TTC549 (cell line): ENCODE measurements around the gene USP20.

Source experiments
- FAIRE-seq: peaks from 2 replicates; lab custom pipeline; 2012; peaks lifted over from hg19 to GRCh38; lab: Jason Lieb, UNC

USP20 gene

GRCh38 chr9:129875687-129876395 is 40.6 kb downstream of the USP20 start:
- no peak for FAIRE-seq

GRCh38 chr9:129876815-129877214 is 41.6 kb downstream of the USP20 start:
- FAIRE-seq = no peak

GRCh38 chr9:129878291-129878690 is 43.0 kb downstream of the USP20 start:
- no peak for FAIRE-seq

- no peak for FAIRE-seq
These were observed 43.9 kb downstream of the USP20 start for GRCh38 chr9:129879103-129879699.

DNA sequence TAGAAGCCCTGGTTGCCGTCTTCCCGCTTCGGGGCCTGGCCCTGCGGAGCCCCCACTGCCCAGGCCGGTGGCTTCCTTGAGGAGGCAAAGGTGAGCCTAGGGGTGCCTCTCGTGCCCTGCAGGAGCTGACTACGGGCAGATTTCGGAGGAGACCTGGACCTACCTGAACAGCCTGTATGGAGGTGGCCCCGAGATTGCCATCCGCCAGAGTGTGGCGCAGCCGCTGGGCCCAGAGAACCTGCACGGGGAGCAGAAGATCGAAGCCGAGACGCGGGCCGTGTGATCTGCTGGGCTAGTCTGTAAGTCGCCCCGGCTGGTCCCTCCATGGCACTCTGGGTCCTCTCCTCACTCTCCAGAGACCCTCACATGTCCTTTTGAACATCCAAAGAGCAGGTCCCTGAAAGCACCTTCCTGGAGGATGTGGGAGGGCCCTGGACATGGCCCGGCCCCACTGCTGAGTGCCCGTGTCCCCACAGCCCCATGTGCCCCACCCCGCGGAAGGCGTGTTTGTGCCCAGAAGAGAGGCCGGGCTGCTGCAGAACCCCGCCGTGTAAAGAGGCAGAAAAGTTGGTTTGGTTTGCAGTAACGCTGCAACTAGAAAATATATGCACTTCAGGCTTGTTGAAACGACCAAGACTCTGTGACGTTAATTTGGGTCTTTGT is 44.9 kb downstream of the USP20 start:
- FAIRE-seq = no peak

- no peak for FAIRE-seq
These were observed 45.6 kb downstream of the USP20 start for GRCh38 chr9:129880654-129881546.

- FAIRE-seq = no peak
These were observed 46.5 kb downstream of the USP20 start for GRCh38 chr9:129881547-129882324.

DNA sequence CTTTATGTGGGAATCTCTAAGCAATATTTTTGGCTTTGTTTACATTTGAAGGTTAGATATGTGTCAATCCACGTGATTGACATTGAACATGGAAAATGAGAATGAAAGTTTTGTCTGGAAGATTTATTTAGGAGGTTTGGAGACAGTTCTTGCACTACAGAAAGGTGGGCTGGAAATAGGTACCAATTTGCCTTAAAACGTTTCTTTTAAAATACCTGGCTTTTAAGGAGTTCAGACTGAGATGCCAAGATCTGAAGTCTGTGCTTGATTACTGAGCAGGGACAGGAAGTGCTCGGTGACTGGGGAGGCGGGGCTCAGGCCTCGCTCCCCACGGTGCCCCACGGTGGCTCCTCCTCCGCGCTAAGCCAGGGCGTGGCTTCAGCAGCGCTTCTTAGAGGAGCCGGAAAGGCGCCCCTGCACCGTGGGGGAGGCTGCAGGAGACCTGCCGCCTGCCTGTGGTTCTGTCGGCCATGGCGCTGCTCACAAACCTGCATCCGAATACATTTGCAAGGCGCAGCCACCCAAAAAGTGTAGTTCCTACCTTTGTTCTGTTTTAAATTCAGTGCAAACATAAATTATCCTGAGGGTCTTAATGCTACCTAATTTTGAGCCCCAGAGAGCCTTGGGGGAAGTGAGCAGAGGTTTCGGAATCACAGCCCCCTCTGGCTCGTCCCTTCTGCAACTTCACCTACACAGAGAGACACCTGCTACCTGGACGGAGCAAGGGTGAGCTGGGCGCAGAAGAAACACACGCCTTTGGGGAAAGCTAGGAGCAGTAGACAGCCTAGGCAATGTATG is 49.2 kb downstream of the USP20 start:
- FAIRE-seq = no peak

DNA sequence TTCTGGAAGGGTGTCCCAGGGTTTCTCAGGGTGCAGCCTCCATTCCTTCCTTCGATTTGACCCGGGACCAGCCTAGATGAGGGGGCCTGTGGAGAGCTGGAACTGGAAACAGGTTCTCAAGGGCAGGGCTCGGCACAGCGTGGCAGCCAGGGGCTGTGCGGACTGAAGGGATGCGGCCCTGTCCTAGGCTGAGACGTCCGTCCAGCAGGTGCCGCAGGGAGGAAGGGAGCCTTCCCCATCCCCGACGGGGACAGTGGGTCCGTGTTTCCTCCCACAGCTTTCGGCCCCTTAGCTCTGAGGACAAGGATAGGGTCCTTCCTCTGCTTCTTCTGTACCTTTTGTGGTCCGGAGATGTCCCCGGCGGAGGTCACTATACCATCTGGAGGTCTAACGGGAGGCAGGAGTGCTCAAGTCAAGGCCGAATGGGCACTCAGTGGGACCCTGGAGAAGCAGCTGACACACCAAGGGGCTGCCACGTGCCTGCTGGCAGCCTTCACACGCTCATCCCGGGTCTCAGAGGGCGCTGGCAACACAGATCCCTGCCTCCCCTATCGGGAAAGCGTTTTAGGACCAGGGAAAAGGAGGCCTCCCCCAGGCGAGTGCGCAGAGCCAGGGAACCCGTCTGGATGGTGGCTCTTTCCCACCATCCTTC is 49.9 kb downstream of the USP20 start:
- no peak for FAIRE-seq

GRCh38 chr9:129885670-129886106 is 50.4 kb downstream of the USP20 start:
- FAIRE-seq = no peak

DNA sequence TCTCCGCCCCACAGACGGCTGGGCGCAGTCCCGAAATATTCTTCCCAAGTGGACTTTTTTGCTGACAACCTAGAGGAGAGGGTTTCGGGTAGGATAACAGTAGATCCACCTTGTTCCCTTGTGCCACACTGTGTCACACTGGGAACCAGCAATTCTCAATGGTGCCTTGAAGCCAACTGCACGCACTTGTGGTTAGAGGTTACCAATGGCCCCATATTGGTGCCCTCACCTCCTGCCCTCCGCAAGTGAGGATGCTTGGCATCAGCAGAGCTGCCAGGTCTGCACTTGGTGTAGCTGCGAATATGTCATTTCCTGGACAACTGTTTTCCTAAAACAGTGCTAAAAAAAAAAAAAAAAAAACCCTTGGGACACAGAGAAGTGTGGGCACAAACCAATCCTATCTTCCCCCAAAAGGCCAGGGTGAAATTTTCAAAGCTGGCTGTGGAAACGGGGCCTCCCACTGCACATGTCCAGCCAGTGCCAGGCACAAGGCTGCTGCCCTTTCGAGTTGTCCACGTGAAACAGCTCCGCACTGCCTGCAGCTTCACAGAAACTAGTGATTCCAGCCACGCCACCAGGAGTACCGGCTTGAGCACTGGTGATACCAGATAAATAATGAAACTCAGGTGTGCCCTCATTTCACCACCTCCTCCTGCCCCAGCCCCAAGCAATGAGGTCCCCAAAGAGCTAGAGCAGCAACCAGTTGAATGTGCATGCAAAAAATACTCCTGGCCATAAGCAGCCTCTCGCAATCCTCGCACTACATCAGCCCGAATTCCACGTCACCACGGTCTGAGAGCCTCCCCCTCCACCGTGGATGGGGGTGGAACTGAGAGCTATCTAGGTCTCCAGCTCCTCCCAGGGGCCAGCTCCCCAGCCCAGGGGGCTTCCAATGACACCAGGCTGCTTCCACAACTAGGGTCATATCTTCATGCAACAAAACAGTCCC is 51.2 kb downstream of the USP20 start:
- FAIRE-seq = no peak

GRCh38 chr9:129887334-129888292 is 52.4 kb downstream of the USP20 start:
- FAIRE-seq = no peak

GRCh38 chr9:129888293-129889121 is 53.2 kb downstream of the USP20 start:
- FAIRE-seq = no peak

DNA sequence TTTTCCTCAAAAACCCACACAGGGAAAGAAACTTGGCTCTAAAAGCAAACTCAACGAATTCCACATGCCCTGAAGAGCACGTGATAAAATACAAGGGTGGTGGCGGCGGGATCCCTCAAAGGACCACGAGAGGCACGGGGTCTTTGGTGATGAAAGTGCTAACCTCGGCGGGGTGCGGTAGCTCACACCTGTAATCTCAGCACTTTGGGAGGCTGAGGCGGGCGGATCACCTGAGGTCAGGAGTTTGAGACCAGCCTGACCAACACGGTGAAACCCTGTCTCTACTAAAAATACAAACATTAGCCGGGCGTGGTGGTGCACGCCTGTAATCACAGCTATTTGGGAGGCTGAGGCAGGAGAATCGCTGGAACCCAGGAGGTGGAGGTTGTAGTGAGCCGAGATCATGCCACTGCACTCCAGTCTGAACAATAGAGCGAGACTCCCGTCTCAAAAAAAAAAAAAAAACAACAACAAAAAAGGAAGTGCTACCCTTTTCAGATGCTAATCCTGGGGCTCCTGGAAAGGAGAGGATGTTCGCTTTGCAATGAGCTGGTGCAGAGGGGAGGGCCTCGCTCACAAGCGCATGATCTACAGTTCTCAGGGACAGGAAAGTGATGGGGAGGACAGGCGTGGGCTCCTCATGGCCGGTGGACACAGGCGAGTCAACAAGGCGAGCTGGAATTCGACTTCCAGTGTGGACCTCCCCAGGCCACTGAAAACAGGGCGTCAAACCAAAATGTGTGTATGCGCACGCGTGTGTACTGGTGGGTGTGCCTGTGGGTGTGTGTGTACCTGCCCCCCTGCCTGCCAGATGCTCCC is 54.1 kb downstream of the USP20 start:
- no peak for FAIRE-seq

GRCh38 chr9:129889941-129890717 is 54.9 kb downstream of the USP20 start:
- FAIRE-seq = no peak
